IMR-90 (cell line): Measurements from ENCODE around the gene EPAS1. TPM values are rescaled to one million over a fixed set of nuclear protein-coding genes. Genes with fewer than 3 reads are reported as not detected.

Experiments
- ATAC-seq: fragments of 200-7000 bp; cut with Tn5 transposase; 2 replicates; pipeline ENCODE4 v1.9.1; 2020; ENCODE audit warnings: low read depth, mild to moderate bottlenecking, moderate library complexity
- BruUV-seq: library from RNA; stranded (reverse); fragments of 400-500 nt; replicated peaks from 2 replicates; lab custom pipeline; 2021; lab: Mats Ljungman, UMichigan
- CTCF ChIA-PET: fragments of 300-600 bp; formaldehyde crosslinking; extraction: SDS; loops from one replicate; lab custom pipeline; 2021; ENCODE audit warnings: antibody characterized with exemption; lab: Yijun Ruan, JAX
- POLR2A ChIA-PET: fragments of 300-600 bp; sonication (Branson Sonifier 250); formaldehyde crosslinking; loops from one replicate; lab custom pipeline; 2022; ENCODE audit warnings: antibody characterized with exemption; ENCODE audit not compliant: unreplicated experiment; lab: Charles Lee
- DNase-seq: peaks from one replicate; pipeline ENCODE4 v3.0.0; 2013
- H2AFZ ChIP-seq: replicated peaks from 2 replicates; pipeline ENCODE3; 2013; ENCODE audit warnings: low read length, mild to moderate bottlenecking; ENCODE audit not compliant: poor library complexity
- H2AK5ac ChIP-seq: 2 replicates; pipeline ENCODE4 v1.6.1; 2013; ENCODE audit warnings: low read depth, low read length, inconsistent platforms
- H2AK9ac ChIP-seq: replicated peaks from 2 replicates; pipeline ENCODE3; 2013; ENCODE audit warnings: mild to moderate bottlenecking, low read depth, low read length, moderate library complexity; ENCODE audit not compliant: poor library complexity
- H2BK120ac ChIP-seq: 2 replicates; pipeline ENCODE4 v1.6.1; 2013; ENCODE audit warnings: low read depth, low read length, inconsistent platforms
- H2BK15ac ChIP-seq: 3 replicates; pipeline ENCODE4 v1.6.1; 2013; ENCODE audit warnings: low read depth, low read length, inconsistent platforms
- H2BK20ac ChIP-seq: 2 replicates; pipeline ENCODE4 v1.6.1; 2013; ENCODE audit warnings: low read depth, mild to moderate bottlenecking, inconsistent platforms, low read length, moderate library complexity
- H2BK5ac ChIP-seq: 2 replicates; pipeline ENCODE4 v1.6.1; 2013; ENCODE audit warnings: mild to moderate bottlenecking, low read depth, low read length, inconsistent platforms; ENCODE audit not compliant: poor library complexity, severe bottlenecking
- H3K14ac ChIP-seq: replicated peaks from 2 replicates; pipeline ENCODE4 v1.6.1; 2013; ENCODE audit warnings: low read depth, low read length, inconsistent platforms
- H3K18ac ChIP-seq: 2 replicates; pipeline ENCODE4 v1.6.1; 2013; ENCODE audit warnings: low read depth, low read length, control low read depth
- H3K23ac ChIP-seq: 2 replicates; pipeline ENCODE4 v1.6.1; 2013; ENCODE audit warnings: low read depth, low read length, inconsistent platforms
- H3K27ac ChIP-seq: 2 replicates; pipeline ENCODE4 v1.5.1; 2013; ENCODE audit warnings: mild to moderate bottlenecking, control low read depth, low read length; ENCODE audit not compliant: insufficient read depth
- H3K27me3 ChIP-seq: 2 replicates; pipeline ENCODE4 v1.6.1; 2013; ENCODE audit warnings: low read length; ENCODE audit not compliant: control insufficient read depth, insufficient read depth
- H3K36me3 ChIP-seq: 2 replicates; pipeline ENCODE4 v1.6.1; 2013; ENCODE audit warnings: low read length, mixed read lengths; ENCODE audit not compliant: control insufficient read depth, insufficient read depth
- H3K4ac ChIP-seq: 2 replicates; pipeline ENCODE4 v1.6.1; 2013; ENCODE audit warnings: low read depth, low read length, inconsistent platforms
- H3K4me1 ChIP-seq: 2 replicates; pipeline ENCODE4 v1.6.1; 2013; ENCODE audit warnings: low read length, mixed read lengths; ENCODE audit not compliant: control insufficient read depth, insufficient read depth
- H3K4me2 ChIP-seq: 2 replicates; pipeline ENCODE4 v1.6.1; 2013; ENCODE audit warnings: low read depth, mild to moderate bottlenecking, control low read depth, low read length, moderate library complexity
- H3K4me3 ChIP-seq: 2 replicates; pipeline ENCODE4 v1.5.1; 2013; ENCODE audit warnings: low read depth, mild to moderate bottlenecking, control low read depth, low read length, moderate library complexity; ENCODE audit not compliant: insufficient read depth
- H3K56ac ChIP-seq: 2 replicates; pipeline ENCODE4 v1.6.1; 2013; ENCODE audit warnings: low read length, inconsistent platforms; ENCODE audit not compliant: insufficient read depth; ENCODE audit errors: extremely low read depth
- H3K79me1 ChIP-seq, 2 experiments: 2 replicates each; pipeline ENCODE4 v1.6.1; 2013; ENCODE audit warnings: low read length in 2 of 2, inconsistent platforms in 1 of 2, low read depth in 1 of 2
- H3K9ac ChIP-seq: 2 replicates; pipeline ENCODE4 v1.6.1; 2013; ENCODE audit warnings: low read depth, low read length, control low read depth
- H3K9me1 ChIP-seq: 2 replicates; pipeline ENCODE4 v1.6.1; 2013; ENCODE audit warnings: low read length, inconsistent platforms; ENCODE audit not compliant: insufficient read depth
- H3K9me3 ChIP-seq: 2 replicates; pipeline ENCODE4 v1.6.1; 2013; ENCODE audit warnings: low read length; ENCODE audit not compliant: control insufficient read depth, insufficient read depth
- H4K20me1 ChIP-seq: 2 replicates; pipeline ENCODE4 v1.6.1; 2013; ENCODE audit warnings: low read length, inconsistent platforms; ENCODE audit not compliant: insufficient read depth
- H4K5ac ChIP-seq: 2 replicates; pipeline ENCODE4 v1.6.1; 2013; ENCODE audit warnings: mild to moderate bottlenecking, low read depth, low read length, control low read depth
- H4K8ac ChIP-seq, 2 experiments: 2 replicates each; pipeline ENCODE4 v1.6.1; 2013; ENCODE audit warnings: low read depth in 2 of 2, low read length in 2 of 2, control low read depth in 1 of 2, inconsistent platforms in 1 of 2
- H4K91ac ChIP-seq: 2 replicates; pipeline ENCODE4 v1.6.1; 2013; ENCODE audit warnings: low read depth, low read length, inconsistent platforms; ENCODE audit not compliant: insufficient read depth
- BHLHE40 ChIP-seq: fragments of 150-350 bp; IDR thresholded peaks from 2 replicates; pipeline ENCODE4 v1.6.1; 2016; ENCODE audit warnings: mild to moderate bottlenecking, low read depth, low read length
- CEBPB ChIP-seq: IDR thresholded peaks from 2 replicates; pipeline ENCODE4 v1.6.1; 2012; ENCODE audit warnings: low read depth, low read length, improper control_type of control experiment
- CHD1 ChIP-seq: IDR thresholded peaks from 2 replicates; pipeline ENCODE4 v1.6.1; 2012; ENCODE audit warnings: low read depth, low read length, improper control_type of control experiment
- CTCF ChIP-seq: conservative IDR thresholded peaks from 2 replicates; pipeline ENCODE4 v1.5.1; 2012; ENCODE audit warnings: mild to moderate bottlenecking, low read depth, low read length, improper control_type of control experiment
- ELK1 ChIP-seq: fragments of 150-350 bp; IDR thresholded peaks from 2 replicates; pipeline ENCODE4 v1.6.1; 2016; ENCODE audit warnings: low read depth, mild to moderate bottlenecking, low read length, moderate library complexity, borderline replicate concordance
- FOS ChIP-seq: fragments of 150-350 bp; IDR thresholded peaks from 2 replicates; pipeline ENCODE4 v1.6.1; 2016; ENCODE audit warnings: low read depth, low read length
- MAFK ChIP-seq: IDR thresholded peaks from 2 replicates; pipeline ENCODE4 v1.6.1; 2012; ENCODE audit warnings: low read depth, low read length, improper control_type of control experiment
- MAZ ChIP-seq: IDR thresholded peaks from 2 replicates; pipeline ENCODE4 v1.6.1; 2012; ENCODE audit warnings: low read depth, mild to moderate bottlenecking, low read length, improper control_type of control experiment, moderate library complexity, borderline replicate concordance
- MXI1 ChIP-seq: IDR thresholded peaks from 2 replicates; pipeline ENCODE4 v1.6.1; 2012; ENCODE audit warnings: low read depth, mild to moderate bottlenecking, low read length, moderate library complexity, borderline replicate concordance
- NFE2L2 ChIP-seq: fragments of 150-350 bp; IDR thresholded peaks from 2 replicates; pipeline ENCODE4 v1.6.1; 2016; ENCODE audit warnings: low read depth, mild to moderate bottlenecking, low read length
- POLR2A ChIP-seq: IDR thresholded peaks from 2 replicates; pipeline ENCODE4 v1.6.1; 2012; ENCODE audit warnings: mild to moderate bottlenecking, low read depth, low read length
- RAD21 ChIP-seq: IDR thresholded peaks from 2 replicates; pipeline ENCODE4 v1.6.1; 2012; ENCODE audit warnings: low read length, improper control_type of control experiment
- RCOR1 ChIP-seq: IDR thresholded peaks from 2 replicates; pipeline ENCODE4 v1.6.1; 2012; ENCODE audit warnings: mild to moderate bottlenecking, low read length, improper control_type of control experiment; ENCODE audit not compliant: insufficient replicate concordance
- RFX5 ChIP-seq: IDR thresholded peaks from 2 replicates; pipeline ENCODE4 v1.8.0; 2012; ENCODE audit warnings: low read depth, mild to moderate bottlenecking, low read length, moderate library complexity
- SMC3 ChIP-seq: fragments of 150-350 bp; IDR thresholded peaks from 2 replicates; pipeline ENCODE4 v1.6.1; 2016; ENCODE audit warnings: low read depth, mild to moderate bottlenecking, antibody characterized with exemption, low read length, moderate library complexity
- USF2 ChIP-seq: fragments of 150-350 bp; IDR thresholded peaks from 2 replicates; pipeline ENCODE4 v1.6.1; 2017; ENCODE audit warnings: mild to moderate bottlenecking, antibody characterized with exemption, low read length, low read depth
- WGBS, 2 experiments: methylation state at CpG; one replicate each; pipeline versions ENCODE4 v1.1.5 to v1.1.7; 2013; ENCODE audit warnings: missing lambda C conversion rate in 2 of 2; ENCODE audit not compliant: insufficient read length in 1 of 2; ENCODE audit errors: extremely low coverage in 2 of 2; 5-methylcytosine and 5-hydroxymethylcytosine counted together
- dilution Hi-C: fragments of 300-500 bp; cut with HindIII; formaldehyde crosslinking; loops from one replicate; pipeline ENCODE4 v1.14.3; 2018; ENCODE audit warnings: low sequenced_read_pairs; ENCODE audit not compliant: unreplicated experiment
- in situ Hi-C: fragments of 300-500 bp; cut with MboI; formaldehyde crosslinking; loops from 3 replicates; pipeline ENCODE4 v1.14.3; 2019; ENCODE audit warnings: low sequenced_read_pairs, inconsistent platforms, mixed read lengths
- intact Hi-C: fragments of 100-400 bp; cut with micrococcal nuclease; formaldehyde crosslinking; loops from 2 replicates; pipeline ENCODE4 v1.10.0; 2022
- polyA plus RNA-seq, 3 experiments: library from polyadenylated mRNA; depleted of rRNA; stranded (reverse); fragments of >200 nt; gene quantifications; 2 replicates each; pipeline ENCODE4 v1.2.3, GENCODE V29; 2012; ENCODE audit warnings: low replicate concordance in 1 of 3
- total RNA-seq: library from RNA; depleted of rRNA; stranded (reverse); fragments of >200 nt; gene quantifications from 2 replicates; pipeline ENCODE4 v1.2.3, GENCODE V29; 2012

EPAS1 gene
- total and polyA plus RNA-seq, 2 of the 4 experiments (the other 2 are of a cell fraction): 40.7 to 120 TPM

GRCh38 chr2:46345775-46346174, 48.6 kb downstream of the EPAS1 start:
- Histone ChIP-seq H3K27me3 (no peaks in the 10 kb centered on the region), H3K18ac (no peak overlapping the region), H3K14ac (no peak overlapping the region), H2AK9ac (no peak overlapping the region), H3K4me2 (no peak overlapping the region), H2BK20ac (no peak overlapping the region), H3K4me1 (peaks cover 5% of the 10 kb centered on the region; the same call in 1 of the 2 replicates), H3K36me3 (peaks cover 37% of the 10 kb centered on the region), H3K27ac (no peak overlapping the region), H4K20me1 (peaks cover 90% of the 10 kb centered on the region), H3K9me1 (peaks cover 26% of the 10 kb centered on the region), H3K23ac (no peak overlapping the region), H4K5ac (no peak overlapping the region), H3K9ac (no peak overlapping the region), H4K8ac (no peak overlapping the region), H3K56ac (no peak overlapping the region), H2BK5ac (no peak overlapping the region), H3K4ac (no peak overlapping the region), H4K91ac (no peak overlapping the region), H2BK120ac (no peak overlapping the region), H3K79me1 (peaks cover 66 to 94% of the 10 kb centered on the region in 2 experiments), H2AK5ac (no peak overlapping the region), H2BK15ac (no peak overlapping the region), H3K4me3 (no peak overlapping the region), H3K9me3 (no peaks in the 10 kb centered on the region), H2AFZ (no peak overlapping the region)
- POLR2A ChIA-PET: no interaction called here
- BruUV-seq: no TSS peak
- no CpG with 5 or more reads among the region's 3 CpGs for WGBS, 2 experiments
- CTCF ChIA-PET: no interaction called here
- DNase-seq (no peak), ATAC-seq (no peak)
- no peak for TF ChIP-seq POLR2A
- TF ChIP-seq MAZ: no peak
- TF ChIP-seq RCOR1: no peak
- TF ChIP-seq BHLHE40: no peak
- no peak for TF ChIP-seq FOS
- no peak for TF ChIP-seq NFE2L2
- no peak for TF ChIP-seq RAD21
- no peak for TF ChIP-seq CEBPB
- TF ChIP-seq MAFK: no peak
- TF ChIP-seq USF2: no peak
- no peak for TF ChIP-seq CHD1
- TF ChIP-seq SMC3: no peak
- no peak for TF ChIP-seq CTCF
- TF ChIP-seq ELK1: no peak
- no peak for TF ChIP-seq MXI1
- no peak for TF ChIP-seq RFX5
- intact Hi-C loops: no loop called here
- dilution Hi-C loops: no loop called here
- in situ Hi-C loops: no loop called here
